Ovary (tissue), 3 donors: Measurements from ENCODE around the gene IFIH1.

Source experiments
- CTCF ChIP-seq, 3 donors: fragments of 450-650 bp in 2 of 3; fragments of 200-600 bp in 1 of 3; IDR thresholded peaks; one replicate each; pipeline versions ENCODE4 v1.5.1 to v1.8.0; 2016 to 2022; ENCODE audit warnings: antibody characterized with exemption in 3 of 3, mild to moderate bottlenecking in 1 of 3
- POLR2A ChIP-seq: fragments of 450-650 bp; IDR thresholded peaks from one replicate; pipeline ENCODE4 v1.6.1; 2017; ENCODE audit warnings: antibody characterized with exemption, mild to moderate bottlenecking, moderate library complexity
- donor health status: DM: no; HTN: no; CAD: no.

DNA sequence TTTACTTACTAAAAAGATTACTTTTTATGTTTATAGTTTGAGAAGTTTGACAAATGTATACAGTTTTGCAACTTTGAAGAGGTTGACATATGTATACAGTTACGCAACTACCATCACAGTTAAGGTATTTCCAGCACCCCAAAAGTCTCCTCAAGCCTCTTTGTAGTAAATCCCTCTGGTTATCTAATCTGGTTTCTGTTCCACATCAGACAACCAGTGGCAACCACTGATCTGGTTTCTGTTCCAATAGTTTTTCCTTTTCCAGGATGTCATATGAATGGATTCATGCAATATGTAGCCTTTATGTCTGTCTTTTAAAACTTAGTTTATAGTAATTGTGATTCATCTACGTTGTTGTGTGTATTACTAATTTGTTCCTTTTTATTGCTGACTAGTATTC is 23.5 kb downstream of the IFIH1 start:
- no peak for TF ChIP-seq CTCF (IDR thresholded peaks at IDR 0.05)
- no peak for TF ChIP-seq POLR2A
